Spleen (tissue), 11 donors: Measurements from ENCODE around the gene KIF25. TPM values are rescaled to one million over a fixed set of nuclear protein-coding genes. Genes with fewer than 3 reads are reported as not detected.

ENCODE experiments used
- DNase-seq: peaks from one replicate; pipeline ENCODE4 v3.0.0-alpha.2; 2020
- H3K27ac ChIP-seq, 8 donors: fragments of 200-600 bp; sonication (generic) in 7 of 8; 1 replicate in 4 of 8; 2 replicates in 4 of 8; pipeline versions ENCODE4 v1.5.0 to v1.8.0; 2016 to 2021; ENCODE audit warnings: inconsistent platforms in 4 of 8, mild to moderate bottlenecking in 4 of 8, moderate library complexity in 1 of 8
- H3K27me3 ChIP-seq, 7 donors: fragments of 200-600 bp; sonication (generic) in 6 of 7; replicated peaks in 1 of 7; 1 replicate in 4 of 7; 2 replicates in 3 of 7; pipeline versions ENCODE4 v1.5.0 to v1.8.0; 2016 to 2021; ENCODE audit warnings: inconsistent platforms in 3 of 7, mild to moderate bottlenecking in 1 of 7
- H3K36me3 ChIP-seq, 6 donors: fragments of 200-600 bp; sonication (generic) in 5 of 6; 1 replicate in 4 of 6; 2 replicates in 2 of 6; pipeline versions ENCODE4 v1.5.0 to v1.8.0; 2016 to 2021; ENCODE audit warnings: inconsistent platforms in 2 of 6
- H3K4me1 ChIP-seq, 6 donors: fragments of 200-600 bp; sonication (generic) in 5 of 6; 1 replicate in 3 of 6; 2 replicates in 3 of 6; pipeline versions ENCODE4 v1.5.0 to v1.8.0; 2016 to 2021; ENCODE audit warnings: inconsistent platforms in 3 of 6
- H3K4me3 ChIP-seq, 8 donors: fragments of 200-600 bp; sonication (generic) in 7 of 8; 1 replicate in 4 of 8; 2 replicates in 4 of 8; pipeline versions ENCODE4 v1.5.0 to v1.8.0; 2016 to 2021; ENCODE audit warnings: inconsistent platforms in 4 of 8, mild to moderate bottlenecking in 4 of 8, moderate library complexity in 2 of 8
- H3K9me3 ChIP-seq, 8 donors: fragments of 200-600 bp; sonication (generic) in 7 of 8; 1 replicate in 4 of 8; 2 replicates in 4 of 8; pipeline versions ENCODE4 v1.5.0 to v1.8.0; 2016 to 2021; ENCODE audit warnings: inconsistent platforms in 4 of 8
- POLR2A ChIP-seq, 3 donors: fragments of 450-650 bp; IDR thresholded peaks; one replicate each; pipeline ENCODE4 v1.5.1; 2017; ENCODE audit warnings: antibody characterized with exemption in 3 of 3, mild to moderate bottlenecking in 1 of 3
- POLR2AphosphoS5 ChIP-seq, 3 donors: sonication (generic); formaldehyde crosslinking; IDR thresholded peaks; one replicate each; pipeline ENCODE4 v1.5.1; 2017; ENCODE audit warnings: antibody characterized with exemption in 3 of 3
- WGBS, 5 donors: extraction: QIAGEN DNeasy Blood & Tissue Kit in 3 of 5; methylation state at CpG; one replicate each; pipeline versions ENCODE4 v1.1.5 to v1.1.7; 2013 to 2018; 5-methylcytosine and 5-hydroxymethylcytosine counted together
- intact Hi-C: fragments of 100-400 bp; cut with DNase I; formaldehyde crosslinking; loops from one replicate; pipeline ENCODE4 v1.15.0; 2023; ENCODE audit warnings: low total_unique reads
- polyA plus RNA-seq, 3 donors: library from polyadenylated mRNA; stranded (reverse); fragments of 200-250 nt; gene quantifications; one replicate each; pipeline ENCODE4 v1.2.1, GENCODE V29; 2013
- total RNA-seq, 7 donors: library from RNA; depleted of rRNA in 3 of 7; stranded (reverse); fragments of >200 nt in 3 of 7; fragmentation: NEBNext Ultra II Directional in 4 of 7; extraction: Animal tissue kit (Norgen Biotek cat#: 25700) in 4 of 7; gene quantifications; one replicate each; pipeline versions ENCODE4 v1.1.0 to v1.2.1, GENCODE V29; 2016 to 2021
- TF ChIP-seq, protein P1 (sequence below), 11 experiments: fragments of 200-600 bp in 7 of 11; fragments of 450-650 bp in 4 of 11; sonication (generic) in 4 of 11; IDR thresholded peaks in 8 of 11; conservative IDR thresholded peaks in 3 of 11; 1 replicate in 7 of 11; 2 replicates in 4 of 11; pipeline versions ENCODE4 v1.4.0 to v1.8.0; 2016 to 2021; ENCODE audit warnings: antibody characterized with exemption in 11 of 11, inconsistent platforms in 4 of 11, mild to moderate bottlenecking in 1 of 11
- donor health status: healthy with polysubstance abuse.
- donor health status: DM: no; HTN: no; CAD: no; lungs with moderate emphysema.
- donor health status: DM: no; HTN: no; CAD: no.
- donor health status: Bipolar disorder and iron deficiency.
- donor health status: healthy.
- donor health status: DM: no; HTN: no; CAD: no.
- donor health status: DM: yes; HTN: yes; CAD: no.

KIF25 gene
- total and polyA plus RNA-seq, 10 donors = 0.32 to 1.7 (median 0.49) TPM; not detected in 3

DNA sequence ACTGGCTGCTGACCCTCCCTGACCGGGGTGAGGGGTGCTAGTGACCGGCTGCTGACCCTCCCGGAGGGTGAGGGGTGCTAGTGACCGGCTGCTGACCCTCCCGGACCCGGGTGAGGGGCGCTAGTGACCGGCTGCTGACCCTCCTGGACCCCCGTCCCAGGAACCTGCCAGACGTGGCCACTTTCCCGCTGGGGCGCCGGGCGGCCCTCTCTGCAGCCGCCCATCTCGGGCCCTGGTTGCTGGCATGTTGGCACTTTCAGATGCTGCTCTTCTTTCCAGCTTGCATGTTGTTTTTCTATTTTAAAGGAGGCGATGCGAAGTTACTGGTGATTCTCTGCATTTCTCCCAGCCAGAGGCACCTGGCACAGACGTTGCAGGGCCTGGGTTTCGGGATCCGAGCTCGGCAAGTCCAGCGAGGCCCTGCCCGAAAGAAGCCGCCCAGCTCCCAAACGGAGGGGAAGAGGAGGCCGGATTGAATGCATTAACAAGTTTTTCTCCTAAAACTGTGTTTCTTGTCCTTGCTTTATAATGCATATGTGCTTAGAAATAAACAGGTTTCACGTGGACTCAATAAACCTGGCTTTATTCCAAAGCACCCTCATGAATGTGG, 47.2 kb downstream of the KIF25 start:
- Histone ChIP-seq H3K4me1 (peaks cover 0 to 9% (median 0%) of the 10 kb centered on the region in 6 donors), H3K36me3 (no peaks in the 10 kb centered on the region), H3K4me3 (no peak overlapping the region), H3K9me3 (peaks cover 2 to 46% (median 33%) of the 10 kb centered on the region in 8 donors), H3K27me3 (no peaks in the 10 kb centered on the region), H3K27ac (no peak overlapping the region)
- peak; percentile 58 for DNase-seq
- TF ChIP-seq POLR2A (IDR thresholded peaks at IDR 0.05) = no peak
- TF ChIP-seq, protein P1, sequence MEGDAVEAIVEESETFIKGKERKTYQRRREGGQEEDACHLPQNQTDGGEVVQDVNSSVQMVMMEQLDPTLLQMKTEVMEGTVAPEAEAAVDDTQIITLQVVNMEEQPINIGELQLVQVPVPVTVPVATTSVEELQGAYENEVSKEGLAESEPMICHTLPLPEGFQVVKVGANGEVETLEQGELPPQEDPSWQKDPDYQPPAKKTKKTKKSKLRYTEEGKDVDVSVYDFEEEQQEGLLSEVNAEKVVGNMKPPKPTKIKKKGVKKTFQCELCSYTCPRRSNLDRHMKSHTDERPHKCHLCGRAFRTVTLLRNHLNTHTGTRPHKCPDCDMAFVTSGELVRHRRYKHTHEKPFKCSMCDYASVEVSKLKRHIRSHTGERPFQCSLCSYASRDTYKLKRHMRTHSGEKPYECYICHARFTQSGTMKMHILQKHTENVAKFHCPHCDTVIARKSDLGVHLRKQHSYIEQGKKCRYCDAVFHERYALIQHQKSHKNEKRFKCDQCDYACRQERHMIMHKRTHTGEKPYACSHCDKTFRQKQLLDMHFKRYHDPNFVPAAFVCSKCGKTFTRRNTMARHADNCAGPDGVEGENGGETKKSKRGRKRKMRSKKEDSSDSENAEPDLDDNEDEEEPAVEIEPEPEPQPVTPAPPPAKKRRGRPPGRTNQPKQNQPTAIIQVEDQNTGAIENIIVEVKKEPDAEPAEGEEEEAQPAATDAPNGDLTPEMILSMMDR (IDR thresholded peaks at IDR 0.05 in 8 of 11, conservative IDR thresholded peaks at IDR 0.05 in 3 of 11) = no peak
- TF ChIP-seq POLR2AphosphoS5 (IDR thresholded peaks at IDR 0.05) = no peak
- intact Hi-C loops = no loop called here
- 92 to 98% (median 95%) methylated on average over 24 to 28 of the region's 28 CpGs for WGBS, 5 donors

DNA sequence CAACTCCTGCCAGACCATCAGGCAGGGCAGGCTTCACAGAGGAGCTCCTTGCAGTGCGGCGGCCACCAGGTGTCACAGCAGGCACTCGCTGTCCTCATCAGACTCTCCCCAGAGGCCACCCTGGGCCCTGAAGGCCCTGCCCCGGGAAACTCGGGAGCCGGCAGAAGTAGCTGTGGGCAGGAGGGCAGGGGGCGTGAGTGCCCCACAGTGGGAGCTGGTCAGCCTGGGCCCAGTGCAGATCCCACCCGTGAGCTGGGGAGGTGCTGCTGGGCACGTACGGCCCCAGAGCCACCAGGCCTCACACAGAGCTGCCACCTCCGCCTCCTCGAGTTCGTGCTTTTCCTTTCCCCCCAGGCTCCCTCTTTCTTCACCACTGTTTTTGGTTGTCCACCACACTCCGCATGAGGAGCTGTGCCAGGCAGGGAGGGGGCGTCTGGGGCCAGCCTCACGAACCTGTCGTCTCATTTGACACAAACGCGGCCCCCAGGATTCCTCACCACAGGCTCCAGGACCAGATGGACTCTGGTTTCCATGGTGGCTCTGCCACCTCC, 47.7 kb downstream of the KIF25 start:
- Histone ChIP-seq H3K27ac (no peak overlapping the region), H3K36me3 (no peaks in the 10 kb centered on the region), H3K27me3 (no peaks in the 10 kb centered on the region), H3K4me1 (peaks cover 0 to 9% (median 0%) of the 10 kb centered on the region in 6 donors), H3K9me3 (peaks cover 2 to 40% (median 28%) of the 10 kb centered on the region in 8 donors), H3K4me3 (no peak overlapping the region)
- 92 to 95% (median 94%) methylated on average over 18 to 19 of the region's 19 CpGs for WGBS, 5 donors
- intact Hi-C loops = no loop called here
- TF ChIP-seq, protein P1 (IDR thresholded peaks at IDR 0.05 in 8 of 11, conservative IDR thresholded peaks at IDR 0.05 in 3 of 11) = no peak
- TF ChIP-seq POLR2AphosphoS5 (IDR thresholded peaks at IDR 0.05) (no peak), POLR2A (IDR thresholded peaks at IDR 0.05) (no peak)
- peak; percentile 65 for DNase-seq

DNA sequence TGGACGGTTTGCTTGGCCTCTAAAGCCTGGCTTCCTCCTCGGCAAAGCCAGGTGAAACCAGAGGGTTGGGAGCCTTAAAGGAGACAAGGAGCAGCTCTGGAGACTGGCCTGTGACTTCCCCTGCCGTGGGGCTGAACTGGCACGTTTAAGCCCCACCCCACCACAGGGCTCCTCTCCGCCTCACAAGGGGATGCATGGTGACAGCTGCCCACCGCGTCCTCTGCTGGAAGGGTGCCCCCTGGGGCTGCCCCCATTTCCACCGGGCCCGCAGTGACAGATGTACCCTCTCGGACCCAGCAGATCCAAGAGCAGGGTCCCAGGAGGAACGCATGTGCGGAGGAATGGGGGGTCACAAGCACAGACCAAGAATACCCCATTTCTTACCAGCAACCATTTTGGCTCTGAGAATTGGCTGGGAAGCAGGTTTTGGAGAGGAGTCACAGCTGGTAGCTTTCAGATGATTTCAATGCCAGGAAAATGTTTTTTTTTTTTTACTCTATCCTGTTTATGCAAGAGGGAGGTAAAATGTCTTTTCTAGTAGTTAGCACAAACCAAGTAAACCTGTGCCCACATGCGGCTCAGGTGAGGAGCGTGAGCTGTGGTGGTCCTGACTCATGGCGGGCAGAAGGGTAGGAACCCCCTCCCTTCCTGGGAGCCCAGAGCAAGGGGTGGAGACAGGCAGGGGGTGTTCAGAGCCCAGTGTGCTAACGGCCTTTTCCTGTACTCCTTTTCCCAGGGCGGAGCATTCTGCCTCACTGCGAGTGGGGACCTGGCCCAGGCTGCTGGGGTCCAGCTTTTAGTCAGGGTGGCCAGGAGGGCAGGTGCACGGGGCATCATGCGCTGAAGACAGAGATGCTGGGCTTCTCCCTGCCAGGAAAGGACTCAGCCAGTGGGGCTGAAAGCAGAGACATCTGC, 48.5 kb downstream of the KIF25 start:
- Histone ChIP-seq H3K27ac (no peak overlapping the region), H3K36me3 (no peaks in the 10 kb centered on the region), H3K9me3 (peaks cover 1 to 33% (median 20%) of the 10 kb centered on the region in 8 donors), H3K27me3 (no peaks in the 10 kb centered on the region), H3K4me3 (no peak overlapping the region), H3K4me1 (peaks cover 0 to 9% (median 0%) of the 10 kb centered on the region in 6 donors)
- TF ChIP-seq, protein P1 (IDR thresholded peaks at IDR 0.05 in 8 of 11, conservative IDR thresholded peaks at IDR 0.05 in 3 of 11) = no peak
- intact Hi-C loops = no loop called here
- 69 to 84% (median 75%) methylated on average over 20 of the region's 20 CpGs for WGBS, 5 donors
- peak; percentile 67 for DNase-seq

DNA sequence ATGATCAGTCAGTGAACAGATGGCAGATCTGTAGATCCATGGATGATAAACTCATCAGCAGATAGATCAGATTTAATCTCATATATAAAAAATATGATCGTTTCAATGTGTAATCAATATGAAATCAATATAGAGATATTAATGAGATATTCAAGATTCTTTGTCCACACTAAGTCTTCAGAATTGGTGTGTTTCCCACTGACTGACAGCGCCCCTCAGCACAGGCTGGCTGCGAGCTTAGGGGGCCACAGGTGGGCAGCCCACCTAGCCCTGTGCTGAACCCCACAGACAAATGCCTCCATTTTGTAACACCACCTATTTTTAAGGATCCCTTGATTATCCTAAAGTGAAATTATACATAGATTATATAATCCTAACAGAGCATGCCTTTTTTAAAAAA, 49.2 kb downstream of the KIF25 start:
- peaks cover 0 to 9% (median 0%) of the 10 kb centered on the region in 6 donors for H3K4me1 ChIP-seq
- H3K27me3 ChIP-seq = no peaks in the 10 kb centered on the region
- 88 to 96% (median 93%) methylated on average over 3 of the region's 3 CpGs for WGBS, 5 donors
- peaks cover 0 to 25% (median 13%) of the 10 kb centered on the region in 8 donors for H3K9me3 ChIP-seq
- H3K4me3 ChIP-seq = no peak overlapping the region
- intact Hi-C loops = no loop called here
- no peak for DNase-seq
- TF ChIP-seq POLR2A (IDR thresholded peaks at IDR 0.05) (no peak), POLR2AphosphoS5 (IDR thresholded peaks at IDR 0.05) (no peak)
- TF ChIP-seq, protein P1 (IDR thresholded peaks at IDR 0.05 in 8 of 11, conservative IDR thresholded peaks at IDR 0.05 in 3 of 11) = no peak
- no peak overlapping the region for H3K27ac ChIP-seq
- no peaks in the 10 kb centered on the region for H3K36me3 ChIP-seq
